ENCODE data around the gene TCHP. TPM values are rescaled to one million over a fixed set of nuclear protein-coding genes. Genes with fewer than 3 reads are reported as not detected.

Gene TCHP
- total RNA-seq, 1 donor from 2014 or later: 8.6 TPM

DNA sequence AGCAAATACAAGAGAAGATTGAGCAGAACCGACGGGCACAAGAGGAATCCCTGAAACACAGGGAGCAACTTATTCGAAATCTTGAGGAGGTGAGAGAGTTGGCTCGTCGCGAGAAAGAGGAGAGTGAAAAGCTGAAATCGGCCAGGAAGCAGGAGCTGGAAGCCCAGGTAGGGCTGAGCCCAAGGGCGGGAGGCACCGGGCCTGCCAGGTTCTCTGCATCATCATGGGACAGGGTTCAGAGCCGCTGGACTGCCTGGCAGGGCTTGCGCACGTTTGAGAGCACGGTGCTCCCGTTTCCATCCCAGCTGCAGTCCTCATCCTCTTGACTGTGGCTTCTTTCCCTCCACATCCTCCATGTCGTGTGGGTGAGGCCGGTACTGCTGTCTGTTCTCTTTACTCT is 14.4 kb downstream of the TCHP start:
- TF ChIP-seq, protein P1, sequence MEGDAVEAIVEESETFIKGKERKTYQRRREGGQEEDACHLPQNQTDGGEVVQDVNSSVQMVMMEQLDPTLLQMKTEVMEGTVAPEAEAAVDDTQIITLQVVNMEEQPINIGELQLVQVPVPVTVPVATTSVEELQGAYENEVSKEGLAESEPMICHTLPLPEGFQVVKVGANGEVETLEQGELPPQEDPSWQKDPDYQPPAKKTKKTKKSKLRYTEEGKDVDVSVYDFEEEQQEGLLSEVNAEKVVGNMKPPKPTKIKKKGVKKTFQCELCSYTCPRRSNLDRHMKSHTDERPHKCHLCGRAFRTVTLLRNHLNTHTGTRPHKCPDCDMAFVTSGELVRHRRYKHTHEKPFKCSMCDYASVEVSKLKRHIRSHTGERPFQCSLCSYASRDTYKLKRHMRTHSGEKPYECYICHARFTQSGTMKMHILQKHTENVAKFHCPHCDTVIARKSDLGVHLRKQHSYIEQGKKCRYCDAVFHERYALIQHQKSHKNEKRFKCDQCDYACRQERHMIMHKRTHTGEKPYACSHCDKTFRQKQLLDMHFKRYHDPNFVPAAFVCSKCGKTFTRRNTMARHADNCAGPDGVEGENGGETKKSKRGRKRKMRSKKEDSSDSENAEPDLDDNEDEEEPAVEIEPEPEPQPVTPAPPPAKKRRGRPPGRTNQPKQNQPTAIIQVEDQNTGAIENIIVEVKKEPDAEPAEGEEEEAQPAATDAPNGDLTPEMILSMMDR (IDR thresholded peaks at IDR 0.05; ENCODE audit: insufficient read depth, low read depth, low read length): no peak
- no peak for TF ChIP-seq EZH2 (IDR thresholded peaks at IDR 0.05; ENCODE audit: insufficient read depth, low read length)
- H3K27me3 Mint-ChIP-seq (ENCODE audit: low read depth, unreplicated experiment): no peaks in the 10 kb centered on the region
- H3K9me3 ChIP-seq (ENCODE audit: insufficient read depth, low read depth, low read length): no peaks in the 10 kb centered on the region
- H3K36me3 Mint-ChIP-seq (ENCODE audit: low read depth, unreplicated experiment): peaks cover 11% of the 10 kb centered on the region
- H3K79me2 ChIP-seq (ENCODE audit: insufficient read depth, low read length): no peaks in the 10 kb centered on the region
- no peak overlapping the region for H3K4me2 ChIP-seq (ENCODE audit: low read length)
- H3K4me1 Mint-ChIP-seq (ENCODE audit: low read depth, unreplicated experiment): peaks cover 6% of the 10 kb centered on the region
- no peaks in the 10 kb centered on the region for H3K27me3 ChIP-seq (ENCODE audit: insufficient read depth, low read length)
- H3K4me3 ChIP-seq (ENCODE audit: insufficient read depth, low read depth, low read length): no peak overlapping the region
- H3K36me3 ChIP-seq (ENCODE audit: insufficient read depth, low read length): peaks cover 42% of the 10 kb centered on the region
- no peak overlapping the region for H2AFZ ChIP-seq (ENCODE audit: low read depth, low read length)
- H3K9ac ChIP-seq (ENCODE audit: low read length): no peak overlapping the region
- no peak for FAIRE-seq
- H3K9me3 Mint-ChIP-seq (ENCODE audit: unreplicated experiment): peaks cover 1% of the 10 kb centered on the region
- no peak overlapping the region for H3K27ac Mint-ChIP-seq (ENCODE audit: unreplicated experiment)
- H3K4me3 Mint-ChIP-seq (ENCODE audit: unreplicated experiment): no peak overlapping the region
- no peak for DNase-seq (ENCODE audit: low read depth)
- H3K4me1 ChIP-seq (ENCODE audit: insufficient read depth, low read length): no peaks in the 10 kb centered on the region
- H4K20me1 ChIP-seq (ENCODE audit: insufficient read depth, low read length): no peaks in the 10 kb centered on the region
- H3K27ac ChIP-seq (ENCODE audit: low read depth, low read length): no peak overlapping the region

DNA sequence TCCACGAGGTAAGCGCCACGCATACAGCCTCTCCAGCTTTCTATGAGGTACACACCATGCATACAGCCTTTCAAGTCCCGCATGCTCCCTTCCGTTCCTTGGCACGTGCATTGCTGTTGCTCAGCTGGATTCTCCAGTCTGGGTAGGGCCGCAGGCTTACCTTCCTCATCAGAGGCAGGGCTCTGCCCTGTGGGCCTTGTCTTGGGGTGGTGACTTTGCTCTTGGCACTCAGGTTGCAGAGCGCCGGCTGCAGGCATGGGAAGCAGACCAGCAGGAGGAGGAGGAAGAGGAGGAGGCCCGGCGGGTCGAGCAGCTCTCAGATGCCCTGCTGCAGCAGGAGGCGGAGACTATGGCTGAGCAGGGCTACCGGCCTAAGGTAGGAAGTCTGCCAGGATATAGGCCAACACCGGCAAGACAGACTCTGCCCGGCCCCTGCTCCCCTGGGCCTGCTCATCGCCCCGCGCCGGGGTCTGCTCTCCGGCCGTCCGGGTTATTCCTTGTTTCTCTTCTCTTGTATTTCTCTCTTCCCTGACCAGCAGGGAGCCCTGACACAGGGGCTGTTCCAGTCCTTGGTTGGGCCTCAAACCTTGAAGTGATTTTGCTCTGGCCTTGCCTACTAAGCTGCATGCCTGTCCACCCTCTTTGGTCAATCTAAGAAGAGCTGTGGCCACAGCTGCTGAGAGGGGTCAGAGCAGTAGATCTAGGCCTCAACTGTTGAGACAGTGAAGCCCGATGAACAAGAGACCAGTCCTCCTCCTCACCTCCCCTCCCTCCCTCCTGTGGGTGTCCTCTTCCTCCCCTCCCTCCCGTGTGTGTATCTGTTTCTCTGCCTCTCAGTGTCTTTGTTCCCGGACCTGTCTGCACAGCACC is 15.3 kb downstream of the TCHP start:
- no peak for FAIRE-seq
- Mint-ChIP-seq H3K27ac (ENCODE audit: unreplicated experiment) (no peak overlapping the region), H3K4me1 (ENCODE audit: low read depth, unreplicated experiment) (peaks cover 9% of the 10 kb centered on the region), H3K27me3 (ENCODE audit: low read depth, unreplicated experiment) (no peaks in the 10 kb centered on the region), H3K36me3 (ENCODE audit: low read depth, unreplicated experiment) (peaks cover 15% of the 10 kb centered on the region), H3K9me3 (ENCODE audit: unreplicated experiment) (peaks cover 2% of the 10 kb centered on the region), H3K4me3 (ENCODE audit: unreplicated experiment) (no peak overlapping the region)
- Histone ChIP-seq H3K4me2 (ENCODE audit: low read length) (no peak overlapping the region), H3K9ac (ENCODE audit: low read length) (no peak overlapping the region), H3K27me3 (ENCODE audit: insufficient read depth, low read length) (no peaks in the 10 kb centered on the region), H3K9me3 (ENCODE audit: insufficient read depth, low read depth, low read length) (no peaks in the 10 kb centered on the region), H3K79me2 (ENCODE audit: insufficient read depth, low read length) (no peaks in the 10 kb centered on the region), H4K20me1 (ENCODE audit: insufficient read depth, low read length) (no peaks in the 10 kb centered on the region), H3K36me3 (ENCODE audit: insufficient read depth, low read length) (peaks cover 41% of the 10 kb centered on the region), H3K4me3 (ENCODE audit: insufficient read depth, low read depth, low read length) (no peak overlapping the region), H2AFZ (ENCODE audit: low read depth, low read length) (no peak overlapping the region), H3K27ac (ENCODE audit: low read depth, low read length) (no peak overlapping the region), H3K4me1 (ENCODE audit: insufficient read depth, low read length) (no peaks in the 10 kb centered on the region)
- DNase-seq (ENCODE audit: low read depth): no peak
- no peak for TF ChIP-seq EZH2 (IDR thresholded peaks at IDR 0.05; ENCODE audit: insufficient read depth, low read length)
- TF ChIP-seq, protein P1 (IDR thresholded peaks at IDR 0.05; ENCODE audit: insufficient read depth, low read depth, low read length): no peak

DNA sequence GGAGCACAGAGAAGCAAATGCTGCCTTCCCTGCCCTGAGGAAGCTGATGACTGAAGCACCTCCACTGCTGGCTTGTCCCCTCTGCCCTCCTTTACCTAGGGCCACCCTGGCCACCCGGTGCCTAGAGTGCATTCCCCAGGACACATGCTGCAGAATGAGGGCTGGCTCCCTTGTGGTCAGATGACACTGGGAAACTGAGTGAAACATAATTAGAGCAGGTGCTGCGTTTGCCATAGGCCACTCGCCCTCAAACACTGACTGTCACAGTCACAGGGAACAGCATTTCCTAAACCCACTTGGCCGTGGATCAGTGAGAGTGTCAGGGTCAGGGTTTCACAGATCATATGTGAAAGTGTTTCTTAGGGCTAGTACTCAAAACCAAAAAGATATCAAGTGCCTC is 16.0 kb downstream of the TCHP start:
- H3K4me1 Mint-ChIP-seq (ENCODE audit: low read depth, unreplicated experiment): peaks cover 9% of the 10 kb centered on the region
- no peaks in the 10 kb centered on the region for H3K4me1 ChIP-seq (ENCODE audit: insufficient read depth, low read length)
- TF ChIP-seq, protein P1 (IDR thresholded peaks at IDR 0.05; ENCODE audit: insufficient read depth, low read depth, low read length): no peak
- TF ChIP-seq EZH2 (IDR thresholded peaks at IDR 0.05; ENCODE audit: insufficient read depth, low read length): no peak
- H3K27ac Mint-ChIP-seq (ENCODE audit: unreplicated experiment): no peak overlapping the region
- FAIRE-seq (no peak), DNase-seq (ENCODE audit: low read depth) (no peak)
- peaks cover 13% of the 10 kb centered on the region for H3K36me3 Mint-ChIP-seq (ENCODE audit: low read depth, unreplicated experiment)
- no peaks in the 10 kb centered on the region for H4K20me1 ChIP-seq (ENCODE audit: insufficient read depth, low read length)
- peaks cover 2% of the 10 kb centered on the region for H3K9me3 Mint-ChIP-seq (ENCODE audit: unreplicated experiment)
- H3K4me2 ChIP-seq (ENCODE audit: low read length): no peak overlapping the region
- no peaks in the 10 kb centered on the region for H3K27me3 Mint-ChIP-seq (ENCODE audit: low read depth, unreplicated experiment)
- peaks cover 38% of the 10 kb centered on the region for H3K36me3 ChIP-seq (ENCODE audit: insufficient read depth, low read length)
- no peaks in the 10 kb centered on the region for H3K9me3 ChIP-seq (ENCODE audit: insufficient read depth, low read depth, low read length)
- H3K27me3 ChIP-seq (ENCODE audit: insufficient read depth, low read length): no peaks in the 10 kb centered on the region
- no peak overlapping the region for H3K4me3 ChIP-seq (ENCODE audit: insufficient read depth, low read depth, low read length)
- no peak overlapping the region for H3K4me3 Mint-ChIP-seq (ENCODE audit: unreplicated experiment)
- H3K9ac ChIP-seq (ENCODE audit: low read length): no peak overlapping the region
- no peak overlapping the region for H3K27ac ChIP-seq (ENCODE audit: low read depth, low read length)
- H3K79me2 ChIP-seq (ENCODE audit: insufficient read depth, low read length): no peaks in the 10 kb centered on the region
- H2AFZ ChIP-seq (ENCODE audit: low read depth, low read length): no peak overlapping the region

All from astrocyte (in vitro differentiated cells and primary cell).